Left lobe of liver (tissue), 2 donors: ENCODE measurements around the gene SLC22A31. TPM values are rescaled to one million over a fixed set of nuclear protein-coding genes. Genes with fewer than 3 reads are reported as not detected.

ENCODE experiments used
- ATAC-seq: fragments of 200-7000 bp; cut with Tn5 transposase; one replicate; pipeline ENCODE4 v1.9.1; 2020; ENCODE audit warnings: mild to moderate bottlenecking, moderate library complexity
- DNase-seq: peaks from one replicate; pipeline ENCODE4 v3.0.0-alpha.2; 2020; ENCODE audit warnings: low spot score
- total RNA-seq: library from RNA; stranded (reverse); gene quantifications from one replicate; pipeline ENCODE4 v1.2.1, GENCODE V29; 2021
- donor health status: DM: no; HTN: no; CAD: no; lungs with moderate emphysema.
- donor health status: DM: no; HTN: yes; CAD: no.

SLC22A31 gene
- total RNA-seq, 1 donor from 2014 or later: 0.30 TPM

GRCh38 chr16:89154390-89155183 lies 45.8 kb downstream of the SLC22A31 start:
- ATAC-seq: peak; percentile 17
- no peak for DNase-seq

GRCh38 chr16:89153848-89154271 lies 46.5 kb downstream of the SLC22A31 start:
- no peak for DNase-seq
- peak; percentile 21 for ATAC-seq

DNA sequence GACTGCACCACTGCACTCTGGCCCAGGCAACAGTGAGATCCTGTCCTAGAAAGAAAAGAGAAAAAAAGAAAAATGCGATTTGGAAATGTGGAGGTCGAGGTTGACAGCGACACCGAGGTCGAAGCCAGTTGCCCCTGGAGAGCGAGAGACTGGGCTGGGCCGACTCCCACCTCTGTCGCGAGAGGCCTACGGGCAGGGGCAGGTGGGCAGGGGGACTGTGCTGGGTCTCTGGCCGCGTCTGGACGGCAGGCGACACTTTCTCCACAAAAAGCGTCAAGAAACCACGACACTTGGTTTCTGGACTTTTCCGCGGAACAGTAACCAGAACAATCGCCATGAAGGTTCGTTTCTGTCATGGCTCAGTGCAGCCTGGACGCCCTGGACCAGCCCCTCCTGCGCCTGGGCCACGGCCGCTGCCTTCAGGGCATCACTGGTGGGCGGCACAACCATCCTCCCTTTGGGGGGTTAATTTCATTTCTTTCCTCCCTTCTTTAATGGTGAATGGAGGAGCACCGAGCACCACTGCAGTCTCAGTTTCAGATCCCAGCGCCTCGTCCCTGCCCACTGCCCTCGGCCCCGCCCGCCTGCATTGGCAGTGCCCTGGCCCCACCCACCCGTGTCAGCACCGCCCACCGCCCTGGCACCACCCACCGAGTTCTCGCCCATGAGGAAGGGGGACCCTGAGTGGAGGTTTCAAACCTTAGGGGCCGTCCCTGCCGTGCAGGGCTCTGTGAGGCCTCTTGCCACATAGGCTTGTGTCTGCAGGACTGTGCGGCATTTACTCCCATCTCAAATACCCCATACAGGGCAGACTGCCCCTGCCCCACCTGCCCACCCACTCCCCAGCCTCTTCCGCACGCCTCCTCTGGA lies 47.3 kb downstream of the SLC22A31 start:
- no peak for DNase-seq
- no peak for ATAC-seq

DNA sequence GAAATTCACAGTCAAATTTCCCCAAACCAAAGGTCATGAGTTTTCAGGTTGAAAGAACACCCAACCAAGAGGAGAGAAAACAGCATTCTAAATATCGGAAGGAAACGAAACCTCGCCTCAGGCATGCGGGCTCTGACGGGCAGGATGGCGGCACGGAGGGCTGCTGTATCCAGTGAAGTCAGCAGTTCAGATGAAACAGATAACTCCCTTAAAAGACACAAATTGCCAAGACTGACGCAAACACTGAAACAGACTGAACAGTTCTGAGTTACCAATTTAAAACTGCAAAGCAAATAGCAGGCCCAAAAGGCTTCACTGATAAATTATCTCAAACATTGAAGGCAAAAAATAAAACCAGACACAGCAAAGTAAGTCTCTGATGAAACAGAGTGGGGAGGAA lies 49.4 kb downstream of the SLC22A31 start:
- DNase-seq: no peak
- ATAC-seq: no peak

DNA sequence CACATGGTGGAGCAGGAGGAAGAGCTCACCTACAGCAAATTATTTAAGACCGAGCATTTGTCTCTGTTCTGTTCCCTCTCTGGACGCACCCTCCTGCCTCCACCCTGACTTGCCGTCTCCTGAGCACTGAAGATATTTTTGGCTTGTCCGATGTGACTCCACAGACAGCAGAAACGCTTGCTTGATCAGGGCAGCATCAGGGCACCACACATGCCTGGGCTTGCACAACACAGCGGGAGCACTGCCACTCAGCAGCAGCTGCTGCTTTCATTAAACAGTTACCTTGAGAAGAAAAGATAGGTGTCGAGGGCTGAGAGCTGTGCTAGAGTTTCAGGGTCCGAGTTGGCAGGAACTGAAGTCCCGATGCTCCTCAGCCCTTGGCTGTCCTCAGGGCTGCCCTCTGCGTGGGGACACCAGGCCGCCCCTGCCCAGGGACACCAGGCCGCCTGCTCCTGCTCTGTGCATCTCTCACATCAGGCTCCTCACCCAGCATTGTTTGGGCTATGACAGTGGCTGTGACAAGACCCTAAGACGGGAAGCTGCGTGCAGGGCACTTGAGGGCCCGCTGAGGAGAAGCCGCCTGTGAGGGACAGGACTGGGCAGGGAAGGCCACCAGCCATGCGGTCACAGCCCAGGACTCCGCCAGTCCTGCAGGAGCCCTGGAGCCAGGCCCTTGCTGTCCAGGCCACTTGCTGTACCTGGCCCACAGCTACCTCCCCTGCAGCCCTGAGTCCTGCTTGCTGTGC lies 50.1 kb downstream of the SLC22A31 start:
- no peak for ATAC-seq
- no peak for DNase-seq

- no peak for DNase-seq
- ATAC-seq: no peak
Measured at GRCh38 chr16:89149386-89149785, 51.0 kb downstream of the SLC22A31 start.

GRCh38 chr16:89147085-89147817 lies 53.1 kb downstream of the SLC22A31 start:
- ATAC-seq: no peak
- no peak for DNase-seq

DNA sequence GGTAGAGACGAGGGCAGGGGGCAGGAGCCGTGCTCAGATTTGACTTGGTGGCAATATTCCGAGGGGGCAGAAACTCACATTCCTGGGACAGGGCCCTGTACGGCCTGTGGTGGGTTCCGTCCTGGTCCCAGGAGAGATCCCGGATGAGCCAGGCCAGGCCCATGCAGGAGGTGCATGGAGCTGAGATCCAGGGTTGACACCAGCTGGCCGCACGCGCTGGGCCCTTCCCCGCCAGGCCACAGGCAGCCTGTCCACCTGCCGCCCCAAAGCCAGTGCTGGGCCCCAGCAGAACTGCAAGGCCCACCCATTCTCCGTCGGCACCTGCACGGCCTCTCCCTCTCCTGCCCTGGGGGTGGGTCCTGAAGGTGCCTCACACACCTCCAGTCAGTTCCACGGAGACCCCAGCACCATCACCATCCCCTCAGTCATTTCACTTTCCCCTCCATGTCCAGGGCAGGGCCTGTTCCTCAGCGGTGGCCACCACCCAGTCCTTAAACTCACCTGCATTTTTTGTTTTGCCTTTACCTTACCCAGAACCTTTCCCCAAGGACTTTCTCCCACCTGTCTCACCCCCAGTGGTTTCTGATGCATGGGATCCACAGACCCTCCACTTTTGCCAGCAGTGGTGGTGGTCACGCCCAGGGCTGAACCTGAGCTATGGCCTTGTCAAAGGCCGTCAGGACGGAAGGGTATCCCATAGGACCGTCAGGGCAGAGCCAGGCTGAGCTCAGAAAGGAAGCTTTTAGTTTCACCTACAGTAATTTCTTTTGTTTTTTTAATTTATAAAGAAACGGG lies 53.9 kb downstream of the SLC22A31 start:
- DNase-seq: no peak
- no peak for ATAC-seq

Other genes starting within 250 kb of the SLC22A31 start
- 11.0 TPM for gene CBFA2T3, start 223.3 kb downstream of the SLC22A31 start, total RNA-seq
- gene ACSF3, start 106.7 kb downstream of the SLC22A31 start, total RNA-seq: 25.5 TPM
- 4.3 TPM for gene CDH15, start 28.8 kb downstream of the SLC22A31 start, total RNA-seq
- 5.3 TPM for gene ZNF778, start 17.2 kb upstream of the SLC22A31 start, total RNA-seq